Fibroblast of lung (primary cell): Measurements from ENCODE around the gene BBLN. TPM values are rescaled to one million over a fixed set of nuclear protein-coding genes. Genes with fewer than 3 reads are reported as not detected.

Experiments used
- DNase-seq, 2 donors: peaks; one replicate each; pipeline versions ENCODE4 v3.0.0 to v3.0.0-alpha.2; 2010; ENCODE audit warnings: low read depth in 2 of 2
- H2AFZ ChIP-seq: 2 replicates; pipeline ENCODE4 v1.5.1; 2012; ENCODE audit warnings: low read length, control low read depth, inconsistent platforms
- H3K27ac ChIP-seq: 2 replicates; pipeline ENCODE4 v1.5.1; 2011; ENCODE audit warnings: low read length, control low read depth; ENCODE audit not compliant: insufficient read depth
- H3K27me3 ChIP-seq: 2 replicates; pipeline ENCODE4 v1.5.1; 2011; ENCODE audit warnings: mild to moderate bottlenecking, low read length; ENCODE audit not compliant: control insufficient read depth, insufficient read depth
- H3K36me3 ChIP-seq: 2 replicates; pipeline ENCODE4 v1.5.1; 2011; ENCODE audit warnings: low read length; ENCODE audit not compliant: control insufficient read depth, insufficient read depth
- H3K4me1 ChIP-seq: 2 replicates; pipeline ENCODE4 v1.5.1; 2011; ENCODE audit warnings: low read length; ENCODE audit not compliant: control insufficient read depth, insufficient read depth; ENCODE audit errors: extremely low read depth
- H3K4me2 ChIP-seq: 2 replicates; pipeline ENCODE4 v1.5.1; 2011; ENCODE audit warnings: low read length, control low read depth; ENCODE audit not compliant: insufficient read depth; ENCODE audit errors: extremely low read depth
- H3K4me3 ChIP-seq, 4 experiments: fragments of 200-600 bp in 1 of 4; sonication (generic) in 1 of 4; replicated peaks in 1 of 4; 2 replicates each; pipeline ENCODE4 v1.5.1; 2011 to 2016; ENCODE audit warnings: low read length in 4 of 4, low read depth in 3 of 4, mild to moderate bottlenecking in 3 of 4, control low read depth in 2 of 4, inconsistent platforms in 1 of 4, mixed read lengths in 1 of 4; ENCODE audit not compliant: insufficient read depth in 1 of 4; ENCODE audit errors: control extremely low read depth in 1 of 4
- H3K79me2 ChIP-seq: 2 replicates; pipeline ENCODE4 v1.5.1; 2012; ENCODE audit warnings: mild to moderate bottlenecking, low read length, inconsistent platforms; ENCODE audit not compliant: control insufficient read depth, insufficient read depth
- H3K9ac ChIP-seq: 2 replicates; pipeline ENCODE4 v1.5.1; 2011; ENCODE audit warnings: mild to moderate bottlenecking, low read length, control low read depth; ENCODE audit not compliant: insufficient read depth
- H3K9me3 ChIP-seq: 2 replicates; pipeline ENCODE4 v1.5.1; 2012; ENCODE audit warnings: low read depth, low read length; ENCODE audit not compliant: control insufficient read depth, insufficient read depth
- H4K20me1 ChIP-seq: 2 replicates; pipeline ENCODE4 v1.5.1; 2011; ENCODE audit warnings: low read length; ENCODE audit not compliant: control insufficient read depth, insufficient read depth; ENCODE audit errors: extremely low read depth
- EZH2 ChIP-seq: IDR thresholded peaks from 2 replicates; pipeline ENCODE4 v1.5.1; 2012; ENCODE audit warnings: low read length, control low read depth, mild to moderate bottlenecking; ENCODE audit errors: missing control alignments
- polyA plus RNA-seq, 2 donors: library from polyadenylated mRNA; depleted of rRNA in 1 of 2; stranded (reverse) in 1 of 2; unstranded in 1 of 2; fragments of >200 nt; gene quantifications; 2 replicates each; pipeline ENCODE4 v1.2.1, GENCODE V29; 2011 to 2012; ENCODE audit warnings: missing spikeins in 1 of 2
- total RNA-seq: library from RNA; depleted of rRNA; stranded (reverse); fragments of >200 nt; gene quantifications from 2 replicates; pipeline ENCODE4 v1.2.1, GENCODE V29; 2014
- TF ChIP-seq, protein P1 (sequence below), 2 donors: IDR thresholded peaks in 1 of 2; conservative IDR thresholded peaks in 1 of 2; 1 replicate in 1 of 2; 2 replicates in 1 of 2; pipeline ENCODE4 v1.5.1; 2011 to 2012; ENCODE audit warnings: low read length in 2 of 2, control low read depth in 1 of 2, inconsistent platforms in 1 of 2, low read depth in 1 of 2, mild to moderate bottlenecking in 1 of 2

Gene BBLN
- total and polyA plus RNA-seq, 2 donors (not counting 1 experiment from before 2014, with no cell fraction given), result 23.8 to 29.4 TPM

DNA sequence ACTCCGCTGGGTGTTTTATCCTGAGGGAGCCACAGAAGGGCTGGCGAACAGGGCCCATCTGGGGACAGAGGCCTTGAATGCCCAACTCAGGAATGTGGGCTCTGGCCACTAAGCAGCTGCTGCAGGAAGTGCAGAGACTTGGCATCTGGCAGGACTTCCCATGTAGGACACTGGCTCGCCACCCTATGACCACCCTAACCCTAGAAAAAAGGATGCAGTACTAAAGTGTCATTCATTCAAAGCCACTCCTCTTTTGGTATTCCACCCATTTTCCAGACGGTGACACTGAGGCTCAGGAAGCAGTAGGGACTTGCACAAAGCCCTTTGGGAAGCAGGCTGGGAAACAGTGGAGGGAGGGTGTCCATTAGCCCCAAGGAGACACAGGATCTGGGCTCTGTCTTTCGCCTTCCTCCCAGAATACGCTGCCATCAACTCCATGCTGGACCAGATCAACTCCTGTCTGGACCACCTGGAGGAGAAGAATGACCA is 3.0 kb downstream of the BBLN start:
- Histone ChIP-seq H4K20me1 (no peaks in the 10 kb centered on the region), H3K4me2 (no peak overlapping the region)
- TF ChIP-seq, protein P1, sequence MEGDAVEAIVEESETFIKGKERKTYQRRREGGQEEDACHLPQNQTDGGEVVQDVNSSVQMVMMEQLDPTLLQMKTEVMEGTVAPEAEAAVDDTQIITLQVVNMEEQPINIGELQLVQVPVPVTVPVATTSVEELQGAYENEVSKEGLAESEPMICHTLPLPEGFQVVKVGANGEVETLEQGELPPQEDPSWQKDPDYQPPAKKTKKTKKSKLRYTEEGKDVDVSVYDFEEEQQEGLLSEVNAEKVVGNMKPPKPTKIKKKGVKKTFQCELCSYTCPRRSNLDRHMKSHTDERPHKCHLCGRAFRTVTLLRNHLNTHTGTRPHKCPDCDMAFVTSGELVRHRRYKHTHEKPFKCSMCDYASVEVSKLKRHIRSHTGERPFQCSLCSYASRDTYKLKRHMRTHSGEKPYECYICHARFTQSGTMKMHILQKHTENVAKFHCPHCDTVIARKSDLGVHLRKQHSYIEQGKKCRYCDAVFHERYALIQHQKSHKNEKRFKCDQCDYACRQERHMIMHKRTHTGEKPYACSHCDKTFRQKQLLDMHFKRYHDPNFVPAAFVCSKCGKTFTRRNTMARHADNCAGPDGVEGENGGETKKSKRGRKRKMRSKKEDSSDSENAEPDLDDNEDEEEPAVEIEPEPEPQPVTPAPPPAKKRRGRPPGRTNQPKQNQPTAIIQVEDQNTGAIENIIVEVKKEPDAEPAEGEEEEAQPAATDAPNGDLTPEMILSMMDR (conservative IDR thresholded peaks at IDR 0.05 in 1 of 2, IDR thresholded peaks at IDR 0.05 in 1 of 2; ENCODE audit: low read depth in 1 of 2, low read length in 2 of 2), result no peak
- no peak for TF ChIP-seq EZH2

DNA sequence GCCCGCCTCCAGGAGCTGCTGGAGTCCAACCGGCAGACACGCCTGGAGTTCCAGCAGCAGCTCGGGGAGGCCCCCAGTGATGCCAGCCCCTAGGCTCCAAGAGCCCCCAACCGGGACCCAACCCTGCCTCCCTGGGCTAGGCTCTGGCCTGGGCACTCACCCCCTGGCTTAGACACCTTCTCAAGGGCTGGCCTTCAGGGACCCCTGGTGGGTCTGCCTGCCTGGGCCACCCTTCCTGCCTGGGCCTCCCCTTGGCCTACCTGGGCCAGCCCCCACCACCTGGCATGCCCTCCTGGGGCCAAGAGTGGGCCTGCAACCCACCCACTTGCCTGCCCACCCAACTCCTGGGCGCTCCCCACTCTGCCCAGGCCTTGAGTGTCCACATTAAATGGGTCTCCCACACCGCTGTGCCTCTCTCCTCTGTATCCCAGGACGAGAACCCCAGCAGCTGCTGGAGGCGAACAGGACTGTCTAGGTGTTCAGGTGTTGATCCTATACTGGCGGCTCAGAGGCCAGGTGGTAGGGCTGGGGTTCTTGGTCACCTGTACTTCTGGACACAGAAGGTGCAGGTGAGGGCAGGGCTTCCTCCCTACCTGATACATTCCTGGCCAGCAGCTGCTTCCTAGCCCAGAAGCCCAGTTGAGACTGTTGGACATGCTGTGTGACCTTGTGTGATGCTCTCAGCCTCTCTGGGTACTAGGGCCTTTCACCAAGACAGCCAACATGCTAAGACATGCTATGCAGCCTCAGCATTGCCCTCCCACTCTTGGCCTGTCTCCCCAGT is 3.6 kb downstream of the BBLN start:
- H3K4me2 ChIP-seq, result no peak overlapping the region
- H2AFZ ChIP-seq, result no peak overlapping the region
- DNase-seq, result peak in 1 of 2 donors; percentile 12
- TF ChIP-seq, protein P1 (conservative IDR thresholded peaks at IDR 0.05 in 1 of 2, IDR thresholded peaks at IDR 0.05 in 1 of 2; ENCODE audit: low read depth in 1 of 2, low read length in 2 of 2), result no peak
- no peak for TF ChIP-seq EZH2
- no peaks in the 10 kb centered on the region for H3K9me3 ChIP-seq
- H4K20me1 ChIP-seq, result no peaks in the 10 kb centered on the region
- no peak overlapping the region for H3K4me3 ChIP-seq
- no peaks in the 10 kb centered on the region for H3K79me2 ChIP-seq
- no peaks in the 10 kb centered on the region for H3K27me3 ChIP-seq
- H3K36me3 ChIP-seq, result peaks cover 15% of the 10 kb centered on the region
- no peak overlapping the region for H3K9ac ChIP-seq
- H3K27ac ChIP-seq, result no peak overlapping the region
- no peaks in the 10 kb centered on the region for H3K4me1 ChIP-seq

More for the DNA sequence above, 3.0 kb downstream of the BBLN start:
- DNase-seq, result no peak
- Histone ChIP-seq H3K27ac (no peak overlapping the region), H3K27me3 (no peaks in the 10 kb centered on the region), H3K4me3 (no peak overlapping the region), H3K9me3 (no peaks in the 10 kb centered on the region), H3K79me2 (no peaks in the 10 kb centered on the region), H3K36me3 (peaks cover 15% of the 10 kb centered on the region), H2AFZ (no peak overlapping the region), H3K9ac (no peak overlapping the region), H3K4me1 (no peaks in the 10 kb centered on the region)

DNA sequence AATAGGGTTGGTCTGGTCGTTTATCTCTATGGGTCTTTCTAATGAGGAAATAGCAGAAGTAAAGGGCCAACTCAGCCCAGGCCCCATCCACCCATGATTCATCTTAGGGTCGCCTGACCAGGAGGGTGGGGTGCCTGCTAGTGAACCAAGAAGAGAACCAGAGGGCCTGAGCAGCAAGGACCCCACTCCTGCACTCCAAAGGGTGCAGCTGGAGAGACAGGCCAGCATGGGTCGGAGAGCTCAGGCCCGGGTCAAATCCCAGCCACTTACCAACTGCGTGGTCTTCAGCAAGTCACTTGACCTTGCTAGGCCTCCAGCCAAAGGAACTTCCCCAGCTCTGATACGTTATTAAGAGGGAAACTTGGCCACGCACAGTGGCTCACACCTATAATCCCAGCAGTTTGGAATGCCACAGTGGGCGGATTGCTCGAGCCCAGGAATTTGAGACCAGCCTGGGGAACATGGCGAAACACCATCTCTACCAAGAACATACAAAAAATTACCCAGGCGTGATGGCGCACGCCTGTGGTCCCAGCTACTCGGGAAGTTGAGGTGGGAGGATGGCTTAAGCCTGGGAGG is 4.3 kb downstream of the BBLN start:
- peaks cover 20% of the 10 kb centered on the region for H3K36me3 ChIP-seq
- no peak overlapping the region for H2AFZ ChIP-seq
- no peak overlapping the region for H3K9ac ChIP-seq
- DNase-seq, result peak in 1 of 2 donors; percentile 58
- H3K27me3 ChIP-seq, result no peaks in the 10 kb centered on the region
- no peaks in the 10 kb centered on the region for H4K20me1 ChIP-seq
- H3K27ac ChIP-seq, result no peak overlapping the region
- H3K79me2 ChIP-seq, result no peaks in the 10 kb centered on the region
- no peaks in the 10 kb centered on the region for H3K4me1 ChIP-seq
- TF ChIP-seq, protein P1 (conservative IDR thresholded peaks at IDR 0.05 in 1 of 2, IDR thresholded peaks at IDR 0.05 in 1 of 2; ENCODE audit: low read depth in 1 of 2, low read length in 2 of 2), result no peak
- no peak for TF ChIP-seq EZH2
- no peak overlapping the region for H3K4me2 ChIP-seq
- H3K4me3 ChIP-seq, result no peak overlapping the region
- H3K9me3 ChIP-seq, result no peaks in the 10 kb centered on the region
